GM20000 (cell line): ENCODE measurements around the gene FIGNL1.
A peak's percentile ranks its signal among the peaks of the same experiment; 100 is the strongest.

ENCODE experiments used
- DNase-seq: peaks from one replicate; pipeline ENCODE4 v3.0.0; 2012; ENCODE audit warnings: low spot score
- CTCF ChIP-seq: IDR thresholded peaks from 2 replicates; pipeline ENCODE4 v1.5.1; 2012; ENCODE audit warnings: mild to moderate bottlenecking, control low read depth; ENCODE audit errors: extremely low read depth, missing control alignments

The FIGNL1 gene

GRCh38 chr7:50449881-50450589 is at the start of gene FIGNL1:
Gene FIGNL1, minus strand, starts transcription at chr7:50450350. Its CDS starts 3,063 bp downstream, at chr7:50447287.
- no peak for TF ChIP-seq CTCF
- peak; percentile 90 for DNase-seq

- no peak for DNase-seq
Observed at GRCh38 chr7:50499092-50499491, 48.9 kb upstream of the FIGNL1 start.

GRCh38 chr7:50497968-50498367 is 47.8 kb upstream of the FIGNL1 start:
- no peak for TF ChIP-seq CTCF
- DNase-seq, result no peak

More at GRCh38 chr7:50499092-50499491, 48.9 kb upstream of the FIGNL1 start:
- TF ChIP-seq CTCF, result no peak

GRCh38 chr7:50497068-50497642 is 47.0 kb upstream of the FIGNL1 start:
- DNase-seq, result no peak
- no peak for TF ChIP-seq CTCF

- TF ChIP-seq CTCF, result no peak
- no peak for DNase-seq
Observed at GRCh38 chr7:50496569-50496968, 46.4 kb upstream of the FIGNL1 start.

GRCh38 chr7:50495746-50496145 is 45.6 kb upstream of the FIGNL1 start:
- DNase-seq, result no peak
- TF ChIP-seq CTCF, result no peak

GRCh38 chr7:50492770-50493519 is 42.8 kb upstream of the FIGNL1 start:
- TF ChIP-seq CTCF, result no peak
- DNase-seq, result no peak
